K562 (cell line): ENCODE measurements around the gene FAM219B. TPM values are rescaled to one million over a fixed set of nuclear protein-coding genes. Genes with fewer than 3 reads are reported as not detected.

Source experiments
- AFF1 ChIP-seq, 2 experiments: fragments of 450-650 bp; IDR thresholded peaks; 2 replicates each; pipeline ENCODE4 v1.6.1; 2018; ENCODE audit warnings: mild to moderate bottlenecking in 2 of 2, low read depth in 1 of 2; ENCODE audit not compliant: partially characterized antibody in 2 of 2
- CBX2 ChIP-seq: fragments of 200-600 bp; sonication (generic); IDR thresholded peaks from one replicate; pipeline ENCODE4 v1.6.1; 2012; ENCODE audit warnings: mild to moderate bottlenecking, low read length, inconsistent platforms; ENCODE audit not compliant: insufficient read depth, poor library complexity, severe bottlenecking
- ETV6 ChIP-seq, 3 experiments: fragments of 150-350 bp in 1 of 3; sonication (generic) in 1 of 3; formaldehyde crosslinking in 1 of 3; IDR thresholded peaks; 2 replicates each; pipeline versions ENCODE4 v1.6.1 to v1.8.0; 2014 to 2022; ENCODE audit warnings: borderline replicate concordance in 2 of 3, low read depth in 2 of 3, antibody characterized with exemption in 1 of 3, low read length in 1 of 3, mild to moderate bottlenecking in 1 of 3, missing genetic modification reagents in 1 of 3
- GATAD2A ChIP-seq: fragments of 450-650 bp; IDR thresholded peaks from 2 replicates; pipeline ENCODE4 v1.6.1; 2017
- HCFC1 ChIP-seq: IDR thresholded peaks from 2 replicates; pipeline ENCODE4 v1.6.1; 2012; ENCODE audit warnings: low read depth, low read length, improper control_type of control experiment
- HMG20B ChIP-seq: fragments of 250-450 bp; sonication (Bioruptor Pico); IDR thresholded peaks from 2 replicates; pipeline ENCODE4 v1.5.0; 2021; ENCODE audit warnings: mild to moderate bottlenecking
- KDM2B ChIP-seq: fragments of 250-450 bp; sonication (Bioruptor Pico); IDR thresholded peaks from 2 replicates; pipeline ENCODE4 v1.8.0; 2021; ENCODE audit warnings: mild to moderate bottlenecking, moderate library complexity
- POLR2AphosphoS5 ChIP-seq: IDR thresholded peaks from 2 replicates; pipeline ENCODE4 v1.6.1; 2011; ENCODE audit warnings: mild to moderate bottlenecking, low read depth, low read length, moderate library complexity; ENCODE audit not compliant: control insufficient read depth, insufficient read depth
- SFPQ ChIP-seq: fragments of 200-400 bp; formaldehyde crosslinking; IDR thresholded peaks from 2 replicates; pipeline ENCODE4 v1.6.1; 2017; ENCODE audit warnings: mild to moderate bottlenecking, low read depth, low read length, moderate library complexity
- SIN3B ChIP-seq: fragments of 450-650 bp; IDR thresholded peaks from 2 replicates; pipeline ENCODE4 v1.6.1; 2017; ENCODE audit warnings: low read depth, mild to moderate bottlenecking, moderate library complexity
- ZNF445 ChIP-seq: fragments of 250-450 bp; sonication (Bioruptor Pico); IDR thresholded peaks from 2 replicates; pipeline ENCODE4 v1.4.0; 2020; ENCODE audit warnings: low read depth, mild to moderate bottlenecking, moderate library complexity
- ZNF609 ChIP-seq: sonication (generic); formaldehyde crosslinking; IDR thresholded peaks from 2 replicates; pipeline ENCODE4 v1.8.1; 2023; ENCODE audit warnings: missing genetic modification reagents, mild to moderate bottlenecking, borderline replicate concordance
- polyA plus RNA-seq, 8 experiments: library from polyadenylated mRNA; depleted of rRNA in 4 of 8; stranded (reverse) in 5 of 8; unstranded in 3 of 8; fragments of >200 nt; fragmentation: Nextera tagmentation in 2 of 8; fragmentation: Illumina TruSeq in 1 of 8; extraction: Ambion mirVana in 2 of 8; extraction: Trizol in 1 of 8; gene quantifications; 2 replicates each; pipeline versions ENCODE4 v1.2.1 to v1.2.3, GENCODE V29; 2011 to 2014; ENCODE audit warnings: inconsistent platforms in 1 of 8, missing spikeins in 1 of 8
- total RNA-seq, 7 experiments: library from RNA; depleted of rRNA in 6 of 7; stranded (reverse); fragments of >200 nt in 6 of 7; fragmentation: Illumina TruSeq in 2 of 7; extraction: Trizol in 2 of 7; gene quantifications; 2 replicates each; pipeline versions ENCODE4 v1.2.1 to v1.2.3, GENCODE V29; 2011 to 2021; ENCODE audit warnings: low replicate concordance in 1 of 7
- TF ChIP-seq, protein P1 (sequence below): sonication (generic); formaldehyde crosslinking; IDR thresholded peaks from 2 replicates; pipeline ENCODE4 v1.8.1; 2023; ENCODE audit warnings: mild to moderate bottlenecking, missing genetic modification reagents, moderate library complexity

FAM219B gene
- total and polyA plus RNA-seq, 9 of the 15 experiments (the other 6 are each of a cell fraction or from before 2014, with no cell fraction given), result 6.8 to 50.4 (median 29.4) TPM

DNA sequence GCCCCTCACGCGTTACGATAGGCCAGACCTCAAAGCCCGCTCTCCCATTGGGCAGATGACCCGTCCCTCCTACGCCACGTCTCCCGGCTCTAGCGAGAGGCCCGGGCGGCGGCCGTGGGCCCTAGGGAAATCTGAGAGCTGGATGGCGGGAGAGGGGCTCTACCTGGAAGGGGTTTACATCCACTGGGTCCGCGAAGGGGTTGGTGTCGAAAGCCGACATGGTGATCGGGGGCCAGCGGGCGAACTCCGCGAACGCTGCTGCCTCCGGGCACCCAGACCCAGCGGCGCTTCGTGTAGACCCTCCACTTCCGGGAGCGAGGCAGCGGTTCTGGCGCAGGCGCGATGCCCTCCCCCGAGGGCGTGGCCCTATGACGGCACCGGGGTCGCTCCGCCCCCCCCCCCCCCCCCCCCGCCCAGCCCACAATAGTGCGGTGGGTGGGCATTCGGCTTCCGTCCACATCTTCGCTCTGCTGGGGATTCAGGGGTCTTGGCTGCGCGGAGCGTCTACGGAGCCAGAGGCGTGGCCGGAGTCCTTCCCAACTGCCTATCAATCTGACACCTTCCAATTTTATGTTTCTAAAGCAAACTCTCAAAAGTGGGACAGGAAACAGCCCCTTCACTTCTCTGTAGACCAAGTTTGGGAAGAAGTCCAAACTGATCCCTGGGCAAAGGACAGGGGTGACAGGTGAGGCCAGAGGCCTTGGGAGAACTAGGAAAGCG, 33.5 kb downstream of the FAM219B start, which contains the start of gene SCAMP2 (continued):
- TF ChIP-seq ZNF609 (CRISPR knock-in tag), result no peak
- peak; percentile 71; the same call in 1 of the 2 replicates for TF ChIP-seq POLR2AphosphoS5
- TF ChIP-seq KDM2B, result no peak
- TF ChIP-seq HCFC1, result no peak; the same call in 1 of the 2 replicates
- no peak for TF ChIP-seq ZNF445 (CRISPR knock-in tag)
- peak in 1 of 2 experiments; percentile 40 for TF ChIP-seq AFF1 (IDR thresholded peaks at IDR 0.05; ENCODE audit: low read depth in 1 of 2, partially characterized antibody in 2 of 2)
- no peak for TF ChIP-seq SFPQ
- TF ChIP-seq HMG20B, result no peak
- TF ChIP-seq SIN3B, result peak; percentile 53; the same call in 1 of the 2 replicates
- no peak for TF ChIP-seq CBX2
- no peak for TF ChIP-seq ETV6 (IDR thresholded peaks at IDR 0.05; ENCODE audit: borderline replicate concordance in 1 of 2, low read depth in 2 of 2, low read length in 1 of 2)
- TF ChIP-seq ETV6 (CRISPR knock-in tag; IDR thresholded peaks at IDR 0.05; ENCODE audit: borderline replicate concordance), result no peak
- TF ChIP-seq GATAD2A, result no peak
- TF ChIP-seq, protein P1, sequence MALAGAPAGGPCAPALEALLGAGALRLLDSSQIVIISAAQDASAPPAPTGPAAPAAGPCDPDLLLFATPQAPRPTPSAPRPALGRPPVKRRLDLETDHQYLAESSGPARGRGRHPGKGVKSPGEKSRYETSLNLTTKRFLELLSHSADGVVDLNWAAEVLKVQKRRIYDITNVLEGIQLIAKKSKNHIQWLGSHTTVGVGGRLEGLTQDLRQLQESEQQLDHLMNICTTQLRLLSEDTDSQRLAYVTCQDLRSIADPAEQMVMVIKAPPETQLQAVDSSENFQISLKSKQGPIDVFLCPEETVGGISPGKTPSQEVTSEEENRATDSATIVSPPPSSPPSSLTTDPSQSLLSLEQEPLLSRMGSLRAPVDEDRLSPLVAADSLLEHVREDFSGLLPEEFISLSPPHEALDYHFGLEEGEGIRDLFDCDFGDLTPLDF (CRISPR knock-in tag), result no peak; the same call in 1 of the 2 replicates
